WERI-Rb-1 (cell line): Measurements from ENCODE around the gene SCFD2.
"Not testable (repeated sequence)": the region's sequence is repeated elsewhere in the genome, so short reads cannot be mapped to it uniquely, and the experiment has no call there.

ENCODE experiments used
- DNase-seq: peaks from one replicate; pipeline ENCODE4 v3.0.0-alpha.2; 2020
- H3K27ac ChIP-seq: fragments of 250-450 bp; sonication (Bioruptor Pico); 2 replicates; pipeline ENCODE4 v1.5.1; 2020; ENCODE audit warnings: mild to moderate bottlenecking, moderate library complexity
- H3K27me3 ChIP-seq: fragments of 250-450 bp; sonication (Bioruptor Pico); 2 replicates; pipeline ENCODE4 v1.5.1; 2021; ENCODE audit warnings: mild to moderate bottlenecking, low read depth, moderate library complexity; ENCODE audit not compliant: insufficient read depth, severe bottlenecking
- H3K36me3 ChIP-seq: fragments of 250-450 bp; sonication (Bioruptor Pico); 2 replicates; pipeline ENCODE4 v1.5.1; 2020; ENCODE audit warnings: mild to moderate bottlenecking, moderate library complexity
- H3K4me3 ChIP-seq: 2 replicates; pipeline ENCODE4 v1.5.1; 2011; ENCODE audit warnings: low read depth, mild to moderate bottlenecking, control low read depth, low read length
- H3K9me3 ChIP-seq: fragments of 250-450 bp; sonication (Bioruptor Pico); 2 replicates; pipeline ENCODE4 v1.5.1; 2021; ENCODE audit warnings: mild to moderate bottlenecking, moderate library complexity; ENCODE audit not compliant: severe bottlenecking
- CTCF ChIP-seq: IDR thresholded peaks from 2 replicates; pipeline ENCODE4 v1.5.1; 2011; ENCODE audit warnings: low read depth, mild to moderate bottlenecking, control low read depth, inconsistent platforms, low read length

SCFD2 gene

GRCh38 chr4:53183754-53184153, 182.1 kb downstream of the SCFD2 start:
- Histone ChIP-seq H3K9me3 (peaks cover 2% of the 10 kb centered on the region), H3K27ac (no peak overlapping the region), H3K36me3 (no peaks in the 10 kb centered on the region), H3K27me3 (no peaks in the 10 kb centered on the region), H3K4me3 (no peak overlapping the region)
- no peak for DNase-seq
- no peak for TF ChIP-seq CTCF

GRCh38 chr4:53177751-53178150, 188.1 kb downstream of the SCFD2 start:
- H3K36me3 ChIP-seq, H3K4me3 ChIP-seq, H3K27ac ChIP-seq, H3K27me3 ChIP-seq, H3K9me3 ChIP-seq, DNase-seq: not testable (repeated sequence)

GRCh38 chr4:53175640-53176039, 190.2 kb downstream of the SCFD2 start:
- no peaks in the 10 kb centered on the region for H3K9me3 ChIP-seq
- no peak overlapping the region for H3K27ac ChIP-seq
- H3K4me3 ChIP-seq = no peak overlapping the region
- no peak for TF ChIP-seq CTCF
- no peak for DNase-seq
- H3K27me3 ChIP-seq = no peaks in the 10 kb centered on the region
- H3K36me3 ChIP-seq = no peaks in the 10 kb centered on the region

GRCh38 chr4:53174823-53175222, 191.0 kb downstream of the SCFD2 start:
- no peaks in the 10 kb centered on the region for H3K27me3 ChIP-seq
- no peak for DNase-seq
- H3K4me3 ChIP-seq = no peak overlapping the region
- no peak overlapping the region for H3K27ac ChIP-seq
- no peaks in the 10 kb centered on the region for H3K9me3 ChIP-seq
- no peaks in the 10 kb centered on the region for H3K36me3 ChIP-seq
- TF ChIP-seq CTCF = no peak

GRCh38 chr4:53173576-53173975, 192.3 kb downstream of the SCFD2 start:
- Histone ChIP-seq H3K4me3 (no peak overlapping the region), H3K9me3 (no peaks in the 10 kb centered on the region), H3K27me3 (no peaks in the 10 kb centered on the region), H3K36me3 (no peaks in the 10 kb centered on the region), H3K27ac (no peak overlapping the region)
- DNase-seq = no peak
- no peak for TF ChIP-seq CTCF

GRCh38 chr4:53171797-53172196, 194.1 kb downstream of the SCFD2 start:
- H3K36me3 ChIP-seq = no peaks in the 10 kb centered on the region
- no peaks in the 10 kb centered on the region for H3K9me3 ChIP-seq
- DNase-seq = no peak
- no peak overlapping the region for H3K4me3 ChIP-seq
- H3K27me3 ChIP-seq = no peaks in the 10 kb centered on the region
- no peak for TF ChIP-seq CTCF
- H3K27ac ChIP-seq = no peak overlapping the region
